ELF-1 (cell line): ENCODE results near the gene FOXJ3.

ENCODE experiments used
- DNase-seq: peaks from one replicate; pipeline ENCODE4 v3.0.0-alpha.2; 2016; ENCODE audit warnings: low read depth, low spot score

FOXJ3 gene

DNA sequence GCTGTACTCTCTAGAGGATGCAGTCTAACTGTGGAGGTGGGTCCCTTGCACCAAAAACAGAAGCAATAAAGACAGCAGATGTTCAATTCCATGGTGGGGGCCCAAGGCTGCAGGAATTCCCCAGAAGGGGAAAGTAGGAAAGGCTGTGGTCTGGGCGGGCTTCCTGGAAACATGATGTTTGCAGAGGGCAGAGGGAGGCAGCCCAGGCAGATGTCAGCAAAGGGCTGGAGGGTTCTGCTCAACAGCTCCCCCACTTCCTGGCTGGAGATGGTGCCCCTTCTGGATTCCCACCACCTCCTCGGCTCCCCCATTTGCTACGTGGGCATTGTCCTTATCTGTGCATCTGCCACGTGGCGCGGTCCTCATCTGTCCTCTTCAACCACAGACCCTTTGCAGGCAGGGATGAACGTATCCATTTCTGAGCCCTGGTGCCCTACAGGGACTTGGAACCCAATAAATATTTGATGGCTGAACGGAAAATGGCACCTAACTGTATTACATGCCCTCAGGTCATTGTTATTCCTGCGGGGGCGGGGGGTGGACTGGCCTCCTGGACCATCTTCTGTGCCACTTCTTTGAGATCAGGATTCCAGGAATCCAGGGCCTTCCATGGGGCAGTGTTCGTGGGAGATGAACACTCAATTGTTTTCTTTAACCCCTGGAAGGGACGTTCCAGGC lies 190.2 kb downstream of the FOXJ3 start:
- DNase-seq: no peak

DNA sequence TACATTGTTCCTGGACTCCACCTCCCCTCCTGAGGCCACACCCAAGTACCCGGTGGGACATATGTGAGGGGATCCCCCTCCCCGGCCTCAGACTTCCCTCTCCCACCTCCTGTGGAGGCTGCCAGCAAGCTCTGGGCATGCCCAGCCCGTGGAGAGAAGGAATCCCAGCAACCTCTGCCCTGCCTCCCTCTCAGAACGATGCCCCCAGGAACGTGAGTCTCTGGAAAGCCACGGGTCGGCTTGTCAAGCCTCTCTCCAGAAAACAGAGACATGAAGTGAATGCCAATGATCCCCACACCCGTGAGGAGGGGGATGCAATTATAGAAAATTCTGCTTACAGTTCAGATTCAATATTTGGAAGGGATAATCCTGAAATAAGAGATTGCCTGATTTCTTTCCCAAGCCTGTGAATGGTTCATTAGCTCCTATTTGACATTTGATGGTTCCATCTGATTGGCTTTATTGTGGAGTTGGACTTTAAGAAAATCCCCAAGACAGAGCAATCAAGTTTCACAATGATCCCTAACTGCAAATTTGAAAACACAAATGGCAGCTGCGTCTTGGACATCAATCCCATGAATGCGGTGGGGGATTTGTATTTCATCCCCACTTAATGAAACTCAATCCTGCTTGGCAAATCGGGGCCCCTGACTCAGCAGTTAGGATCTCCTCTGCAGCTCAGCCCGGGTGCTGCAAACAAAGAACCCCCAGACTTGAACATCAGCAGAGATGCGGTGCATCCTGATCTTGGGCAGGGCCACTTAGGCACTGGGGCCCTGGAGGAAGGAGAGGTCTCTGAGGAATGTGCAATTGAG lies 190.9 kb downstream of the FOXJ3 start:
- no peak for DNase-seq

DNA sequence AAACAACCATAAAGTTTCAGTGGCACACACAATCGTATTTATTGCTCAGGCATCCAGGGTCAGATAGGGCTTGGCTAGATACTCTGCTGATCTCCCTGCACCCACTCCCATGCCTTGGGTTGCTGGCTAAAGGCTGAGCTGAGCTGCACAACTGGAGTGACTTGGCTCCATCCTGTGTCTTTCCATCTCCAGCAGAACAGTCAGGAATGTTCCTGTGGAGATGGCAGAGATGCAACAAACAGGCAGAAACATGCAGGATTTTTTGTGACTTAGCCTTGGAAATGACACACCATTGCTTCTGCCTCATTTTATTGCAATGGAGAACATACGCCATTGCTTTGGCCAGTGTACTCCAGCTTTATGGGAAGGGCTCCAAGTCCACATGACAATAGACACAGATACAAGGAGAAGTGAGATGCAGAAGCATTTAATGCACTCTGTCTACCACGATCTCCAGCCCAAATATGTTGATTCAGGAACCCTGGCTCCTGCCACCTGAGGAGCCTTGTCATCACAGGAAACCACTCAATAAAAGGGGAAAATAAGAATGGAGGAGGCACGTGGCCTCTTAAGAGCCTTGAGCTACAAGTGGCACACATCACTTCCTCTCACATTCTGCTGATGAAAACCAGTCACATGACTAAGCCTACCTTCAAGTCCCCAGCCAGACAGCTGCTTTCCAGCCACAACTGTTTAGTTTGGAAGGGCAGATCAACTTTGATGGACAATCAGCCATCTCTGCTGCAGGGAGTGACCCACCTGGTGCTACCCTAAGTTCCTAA lies 191.9 kb downstream of the FOXJ3 start:
- DNase-seq: no peak

DNA sequence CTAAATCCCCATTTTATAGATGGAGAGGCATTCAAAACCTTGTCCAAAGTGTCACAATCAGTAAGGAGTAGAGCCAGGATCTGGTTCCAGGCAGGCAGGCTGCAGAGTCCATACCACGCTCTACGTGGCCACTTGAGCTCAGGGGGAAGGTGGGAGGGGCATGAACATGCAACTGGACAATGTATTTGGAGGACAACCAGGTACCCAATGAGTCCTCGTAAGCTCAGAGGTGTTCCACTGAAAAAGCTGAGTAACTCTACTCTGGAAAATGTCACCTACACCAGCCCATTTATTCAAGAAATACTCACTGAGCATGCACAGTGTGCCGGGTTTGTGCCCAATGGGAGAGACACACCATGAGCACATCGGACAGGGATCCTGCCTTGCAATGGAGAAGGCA lies 193.1 kb downstream of the FOXJ3 start:
- no peak for DNase-seq

DNA sequence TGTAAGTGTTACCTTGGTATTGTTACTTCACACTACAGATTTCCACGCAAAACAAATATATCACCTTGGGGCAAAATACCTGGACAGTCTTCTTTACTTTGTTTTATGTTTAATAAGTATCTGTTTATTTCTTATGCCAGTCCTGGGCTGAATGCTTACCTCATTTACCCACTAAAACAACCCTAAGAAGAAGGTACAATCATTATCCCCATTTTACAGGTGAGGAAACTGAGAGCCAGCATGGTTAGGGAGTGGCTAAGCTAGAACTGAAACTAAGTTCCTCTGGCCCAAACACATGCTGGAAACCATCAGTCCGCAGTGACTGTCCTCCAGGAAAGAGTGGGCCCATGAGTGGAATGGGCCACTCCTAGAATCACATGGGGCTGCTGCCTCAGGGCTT lies 194.8 kb downstream of the FOXJ3 start:
- no peak for DNase-seq

DNA sequence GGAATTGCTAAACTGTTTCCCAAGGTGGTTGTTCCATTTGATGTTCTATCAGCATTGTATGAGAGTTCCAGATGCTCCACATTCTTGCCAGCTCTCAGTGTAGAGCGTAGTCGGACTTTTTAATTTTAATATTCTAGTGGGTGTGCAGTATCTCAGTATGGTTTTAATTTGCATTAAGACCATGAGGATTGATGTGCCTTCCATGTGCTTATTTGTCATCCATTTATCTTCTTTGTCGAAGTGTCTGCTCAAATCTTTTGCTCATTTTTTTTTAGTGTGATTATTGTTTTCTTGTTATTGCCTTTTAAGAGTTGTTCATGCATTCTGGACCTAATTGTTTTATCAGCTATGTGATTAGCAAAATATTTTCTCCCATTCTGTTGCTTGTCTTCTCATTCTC lies 195.6 kb downstream of the FOXJ3 start:
- no peak for DNase-seq

DNA sequence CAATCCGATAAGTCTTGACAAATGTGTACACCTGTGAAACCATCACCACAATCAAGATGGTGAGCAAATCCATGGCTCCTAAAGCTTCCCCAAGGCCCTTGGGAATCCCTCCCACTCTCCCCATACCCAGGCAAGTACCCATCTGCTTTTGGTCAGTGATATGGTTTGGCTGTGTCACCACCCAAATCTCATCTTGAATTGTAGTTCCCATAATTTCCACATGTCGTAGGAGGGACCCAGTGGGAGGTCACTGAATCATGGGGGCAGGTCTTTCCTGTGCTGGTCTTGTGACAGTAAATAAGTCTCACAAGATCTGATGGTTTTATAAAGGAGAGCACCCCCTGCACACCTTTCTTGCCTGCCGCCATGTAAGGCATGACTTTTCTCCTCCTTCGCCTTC lies 196.4 kb downstream of the FOXJ3 start:
- DNase-seq: no peak

DNA sequence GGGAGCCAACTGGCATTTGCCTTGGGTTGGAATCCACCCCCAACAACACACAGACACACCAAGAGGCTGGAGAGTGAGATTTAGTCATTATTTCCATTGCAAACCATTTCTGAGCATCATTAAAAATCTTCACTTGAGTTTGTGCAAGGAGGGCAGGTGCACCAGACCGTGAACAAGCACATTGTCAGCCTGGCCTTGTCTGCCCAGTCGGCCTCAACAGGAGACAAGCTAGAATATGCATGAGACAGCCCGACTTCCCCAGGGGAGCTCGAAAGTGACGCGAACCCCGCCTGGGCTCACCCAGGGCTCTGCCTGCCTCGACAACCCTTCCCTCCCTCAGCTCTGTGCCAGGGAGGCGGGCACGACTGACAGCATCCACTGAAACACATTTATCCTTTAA lies 197.3 kb downstream of the FOXJ3 start:
- no peak for DNase-seq

DNA sequence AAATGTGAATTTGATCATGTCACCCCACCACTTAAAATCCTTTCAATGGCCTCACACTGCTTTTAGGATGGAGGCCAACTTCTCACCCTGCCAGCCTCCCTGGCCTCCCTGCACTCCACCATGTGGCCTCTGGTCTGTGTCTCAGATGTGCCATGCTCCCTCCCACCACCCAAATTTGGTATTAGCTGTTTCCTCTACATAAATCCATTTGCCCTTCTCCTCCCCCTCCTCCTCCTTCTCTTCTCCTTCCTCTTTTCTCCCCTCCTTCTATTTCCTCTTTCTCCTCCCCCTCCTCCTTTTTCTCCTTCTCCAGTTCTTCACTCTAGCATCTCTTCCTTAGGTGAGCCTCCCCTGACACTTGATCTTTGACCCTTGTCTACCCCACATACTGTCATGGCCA lies 198.6 kb downstream of the FOXJ3 start:
- DNase-seq: no peak

DNA sequence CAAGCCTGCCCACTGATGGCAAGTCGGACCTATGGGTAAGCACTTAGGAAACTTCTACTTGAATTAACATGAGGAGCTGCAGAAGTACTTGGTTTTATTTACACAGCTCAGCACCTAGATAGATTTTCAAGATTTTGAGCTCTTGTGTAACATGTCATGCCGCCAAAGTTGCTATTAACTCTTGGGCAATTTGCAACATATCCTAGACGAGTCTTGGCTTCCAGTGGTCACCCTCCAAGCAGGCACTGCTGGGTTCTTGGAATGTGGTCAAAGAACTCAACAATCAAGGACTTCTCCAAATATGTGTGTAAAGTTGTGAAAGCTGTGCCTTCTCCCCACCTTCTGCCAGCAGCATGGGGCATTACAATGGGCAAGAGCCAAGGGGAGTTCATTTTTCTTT lies 199.6 kb downstream of the FOXJ3 start:
- no peak for DNase-seq

DNA sequence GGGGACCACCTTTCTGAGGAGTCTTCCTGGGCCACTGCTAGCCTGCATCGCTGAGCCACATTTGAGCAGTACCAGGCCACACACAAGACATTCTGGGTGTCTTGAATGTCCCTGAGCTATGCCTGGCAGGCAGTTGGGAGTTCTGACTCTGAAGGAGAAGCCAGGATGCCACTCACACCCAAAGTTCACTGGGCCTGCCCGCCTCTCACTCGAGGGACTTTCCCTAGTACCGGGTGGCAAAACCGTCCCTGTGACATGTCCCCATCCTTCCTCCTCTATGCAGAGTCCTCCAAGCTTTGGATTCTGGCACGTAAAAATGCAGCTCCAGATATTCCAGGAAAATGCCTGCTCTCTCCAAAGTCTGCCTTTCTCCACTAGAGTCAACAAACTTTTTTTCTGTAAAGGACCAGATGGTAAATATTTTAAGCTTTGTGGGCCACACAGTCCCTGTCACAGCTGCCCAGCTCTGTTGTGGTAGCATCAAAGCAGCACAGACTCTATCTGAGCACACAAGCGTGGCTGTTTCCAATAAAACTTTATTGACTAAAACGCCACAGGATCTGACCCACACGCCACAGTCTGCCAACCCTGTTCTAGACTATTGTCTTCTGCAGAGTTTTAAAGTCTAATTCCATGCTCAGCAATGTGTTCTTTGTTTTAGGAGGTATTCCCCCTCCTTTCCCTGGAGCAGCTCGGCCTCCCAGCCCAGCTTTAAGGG lies 201.1 kb downstream of the FOXJ3 start:
- no peak for DNase-seq

DNA sequence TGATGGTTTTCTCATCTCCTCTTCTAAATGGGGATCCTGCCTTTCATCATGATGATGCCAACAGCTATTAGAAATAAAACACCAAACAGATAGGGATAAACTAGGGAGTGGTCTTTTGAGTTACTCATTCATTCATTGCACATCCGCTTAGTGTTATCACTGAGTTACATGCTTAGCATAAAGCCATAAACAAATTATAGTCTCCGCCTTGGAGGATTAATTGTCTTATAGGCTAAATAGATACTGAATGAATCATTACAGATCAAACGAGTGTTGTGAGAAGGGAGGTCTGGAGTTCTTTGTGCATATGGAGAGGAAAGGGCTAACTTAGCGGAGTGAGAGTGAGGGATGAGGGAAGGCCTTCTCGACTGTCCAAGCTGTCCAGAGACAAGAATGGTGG lies 201.6 kb downstream of the FOXJ3 start:
- no peak for DNase-seq

DNA sequence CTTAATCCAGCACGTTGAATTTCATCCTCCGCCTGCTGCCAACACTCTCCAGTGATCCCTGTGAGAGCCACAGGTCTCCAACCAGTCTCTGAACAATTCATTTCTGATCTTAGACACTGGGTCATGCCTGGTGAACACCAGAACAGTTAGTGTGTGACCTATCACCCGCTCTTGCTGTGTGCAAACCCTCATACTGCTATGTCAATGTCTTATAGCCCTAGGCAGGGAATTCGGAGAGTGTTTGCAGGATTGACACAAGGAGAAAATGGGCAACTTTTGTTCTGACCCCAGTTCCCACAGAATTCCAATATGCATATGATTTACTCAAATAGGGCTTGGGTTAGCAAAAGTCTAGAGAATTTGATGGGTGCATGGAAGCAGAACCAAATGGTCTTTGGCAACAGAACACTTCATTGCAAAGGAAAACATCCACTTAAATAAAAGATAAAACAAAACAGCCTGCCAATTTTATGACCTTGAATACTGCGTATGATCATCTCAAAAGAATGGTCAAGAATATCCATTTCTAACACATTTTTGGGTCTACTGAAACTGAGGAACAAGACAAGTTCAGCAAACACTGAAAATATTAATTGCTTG lies 204.9 kb downstream of the FOXJ3 start:
- DNase-seq: no peak

DNA sequence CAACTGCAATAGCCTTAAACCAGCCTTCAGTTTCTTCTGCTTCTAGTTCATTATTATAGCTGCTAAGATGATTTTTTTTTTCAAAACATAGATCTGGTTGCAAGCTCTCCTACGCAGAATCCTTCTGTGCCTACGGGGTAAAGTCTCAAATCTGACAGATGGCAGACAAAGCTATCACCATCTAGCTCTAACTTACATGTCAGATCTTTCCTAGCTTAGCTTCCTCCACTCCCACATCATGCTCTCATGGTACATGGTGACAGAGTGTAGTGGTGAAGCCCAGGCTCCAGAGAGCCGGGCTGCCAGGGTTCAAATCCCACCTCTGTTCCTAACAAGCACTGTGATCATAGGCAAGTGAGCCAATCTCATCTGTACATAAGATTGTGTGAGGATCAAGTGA lies 206.1 kb downstream of the FOXJ3 start:
- DNase-seq: no peak

DNA sequence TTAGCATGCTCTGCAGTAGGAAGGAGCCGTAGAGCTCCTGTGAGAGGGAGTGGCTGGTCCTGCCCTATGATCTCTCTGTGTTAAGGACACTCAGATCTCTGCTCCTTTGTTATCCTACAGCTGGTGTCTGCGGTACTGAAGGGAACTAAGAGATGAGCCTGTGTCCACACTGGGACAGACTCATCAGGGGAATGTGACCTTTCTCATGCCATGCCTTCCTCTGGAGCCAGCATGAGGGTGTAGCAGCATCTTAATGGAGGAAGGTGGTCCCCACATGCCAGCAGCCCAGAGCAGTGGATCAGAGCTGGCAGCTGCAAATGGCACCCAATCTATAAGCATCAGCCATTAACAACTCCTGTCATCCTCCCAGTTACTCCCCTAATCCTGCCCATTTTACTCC lies 206.5 kb downstream of the FOXJ3 start:
- DNase-seq: no peak

DNA sequence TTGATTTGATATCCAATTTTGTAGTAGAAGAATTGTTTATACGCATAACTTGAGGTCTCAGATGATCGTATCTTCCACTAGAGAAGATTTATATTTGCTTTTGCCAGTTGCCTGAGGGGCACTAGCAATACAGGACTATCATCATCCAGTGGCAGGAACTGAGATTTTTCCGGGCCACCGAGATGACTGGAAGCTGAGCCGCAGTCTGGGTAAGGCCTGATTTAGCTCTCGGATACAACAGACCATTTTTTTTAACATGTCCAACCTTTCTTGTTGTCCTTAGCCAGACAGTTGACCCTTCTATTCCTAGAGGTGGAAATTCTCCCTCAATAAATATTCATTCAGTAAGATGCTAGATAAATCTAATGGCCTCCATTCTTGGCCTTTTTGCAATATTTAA lies 207.3 kb downstream of the FOXJ3 start:
- DNase-seq: no peak
